BJ (cell line): ENCODE measurements around the gene CORO6. TPM values are rescaled to one million over a fixed set of nuclear protein-coding genes. Genes with fewer than 3 reads are reported as not detected.

ENCODE experiments used
- CTCF ChIA-PET: fragments of 350-600 bp; formaldehyde crosslinking; extraction: SDS; loops from one replicate; lab custom pipeline; 2021; ENCODE audit warnings: antibody characterized with exemption, inconsistent platforms; lab: Yijun Ruan, JAX
- POLR2A ChIA-PET: fragments of 300-600 bp; sonication (Branson Sonifier 250); formaldehyde crosslinking; extraction: SDS; loops from one replicate; lab custom pipeline; 2021; ENCODE audit warnings: antibody characterized with exemption; lab: Charles Lee
- DNase-seq: peaks from one replicate; pipeline ENCODE4 v3.0.0-alpha.2; 2011; ENCODE audit warnings: low read depth
- H3K27me3 ChIP-seq: 2 replicates; pipeline ENCODE4 v1.6.0; 2011; ENCODE audit warnings: low read length; ENCODE audit not compliant: control insufficient read depth, insufficient read depth
- H3K36me3 ChIP-seq: 2 replicates; pipeline ENCODE4 v1.5.1; 2011; ENCODE audit warnings: low read length; ENCODE audit not compliant: control insufficient read depth, insufficient read depth
- H3K4me3 ChIP-seq: 2 replicates; pipeline ENCODE4 v1.5.1; 2011; ENCODE audit warnings: low read depth, mild to moderate bottlenecking, control low read depth, low read length
- CTCF ChIP-seq: IDR thresholded peaks from 2 replicates; pipeline ENCODE4 v1.5.1; 2011; ENCODE audit warnings: low read depth, mild to moderate bottlenecking, control low read depth, inconsistent platforms, low read length, moderate library complexity; ENCODE audit not compliant: insufficient read depth
- polyA plus RNA-seq: library from polyadenylated mRNA; depleted of rRNA; stranded (reverse); fragments of >200 nt; gene quantifications from 2 replicates; pipeline ENCODE4 v1.2.3, GENCODE V29; 2011

CORO6 gene
- polyA plus RNA-seq, 1 experiment: 19.3 TPM

GRCh38 chr17:29569245-29569950 is 53.3 kb downstream of the CORO6 start:
- no peak for DNase-seq
- ChIA-PET POLR2A (no interaction called here), CTCF (interaction anchor here (0.8 to 6.3 kb wide), 6 partner anchors 10 to 199 kb away, joined by 3 to 36 read pairs (median 4); no protein-coding TSS in a partner anchor)
- H3K4me3 ChIP-seq: peak overlapping the region; percentile 79
- peaks cover under 1% of the 10 kb centered on the region for H3K36me3 ChIP-seq
- TF ChIP-seq CTCF: no peak
- H3K27me3 ChIP-seq: no peaks in the 10 kb centered on the region

- ChIA-PET CTCF (interaction anchor here (0.7 to 6.3 kb wide), 12 partner anchors 10 to 199 kb away, joined by 3 to 36 read pairs (median 3); no protein-coding TSS in a partner anchor), POLR2A (no interaction called here)
- Histone ChIP-seq H3K27me3 (no peaks in the 10 kb centered on the region), H3K36me3 (no peaks in the 10 kb centered on the region; the same call in 1 of the 2 replicates), H3K4me3 (peak within 1 kb of the TSS; percentile 79)
- DNase-seq: no peak
- 0 out of 2 replicates have a peak, but pooled peaks have one; percentile 5 for TF ChIP-seq CTCF
These were observed 54.1 kb downstream of the CORO6 start, which contains the start of gene TP53I13 for GRCh38 chr17:29568331-29569244. TSS of gene TP53I13 (plus strand) at chr17:29568701. CDS start at chr17:29568759, 58 bp downstream.

- CTCF ChIA-PET: interaction anchor here (0.7 to 4.7 kb wide), 8 partner anchors 9 to 198 kb away, joined by 3 to 30 read pairs (median 7); no protein-coding TSS in a partner anchor
- H3K27me3 ChIP-seq: no peaks in the 10 kb centered on the region
- peaks cover under 1% of the 10 kb centered on the region for H3K36me3 ChIP-seq
- TF ChIP-seq CTCF: peak; percentile 53
- H3K4me3 ChIP-seq: peak overlapping the region; percentile 49
- POLR2A ChIA-PET: no interaction called here
- no peak for DNase-seq
These were observed 55.0 kb downstream of the CORO6 start for GRCh38 chr17:29567554-29568330.

GRCh38 chr17:29567304-29567553 is 55.5 kb downstream of the CORO6 start:
- Histone ChIP-seq H3K4me3 (peak overlapping the region; percentile 49), H3K27me3 (no peaks in the 10 kb centered on the region), H3K36me3 (peaks cover 3% of the 10 kb centered on the region)
- CTCF ChIA-PET: interaction anchor here (1.0 to 4.7 kb wide), 5 partner anchors 11 to 197 kb away, joined by 3 to 30 read pairs (median 13); no protein-coding TSS in a partner anchor
- TF ChIP-seq CTCF: no peak
- no peak for DNase-seq
- POLR2A ChIA-PET: no interaction called here
